Measurements from ENCODE around the gene ATPAF1. TPM values are rescaled to one million over a fixed set of nuclear protein-coding genes. Genes with fewer than 3 reads are reported as not detected.
A peak's percentile ranks its signal among the peaks of the same experiment; 100 is the strongest.

Gene ATPAF1
- total and polyA plus RNA-seq, 7 donors, result 60.9 to 156 (median 100) TPM

DNA sequence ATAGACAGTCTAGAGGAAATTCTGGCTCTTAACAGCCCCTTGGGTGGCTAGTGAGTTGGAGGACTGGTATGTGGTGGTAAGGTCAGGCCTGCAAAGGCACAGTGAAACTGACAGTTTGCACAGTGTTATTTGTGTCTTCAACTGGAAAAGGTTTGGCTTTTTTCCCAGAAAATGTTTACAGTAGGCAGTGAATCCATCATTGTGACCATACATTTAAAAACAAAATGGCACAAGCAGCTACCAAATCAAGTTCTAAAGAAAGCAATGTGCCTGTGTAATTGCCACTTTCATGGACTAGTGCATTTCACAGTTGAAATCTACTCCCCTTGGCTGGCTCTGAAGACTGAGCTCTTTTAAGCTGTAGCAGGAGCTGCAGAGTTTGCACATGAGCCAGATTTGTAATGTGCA is 24.8 kb downstream of the ATPAF1 start:
- no peak for DNase-seq
- intact Hi-C loops (cut with DNase I), result no loop called here
- H3K4me1 ChIP-seq, result no peaks in the 10 kb centered on the region
- no peak for TF ChIP-seq CTCF (IDR thresholded peaks at IDR 0.05)
- H3K27ac ChIP-seq, result no peak overlapping the region
- H3K9me3 ChIP-seq, result no peaks in the 10 kb centered on the region
- H3K36me3 ChIP-seq (ENCODE audit: insufficient read depth in 1 of 2, low read depth in 1 of 2), result peaks cover 6 to 61% of the 10 kb centered on the region in 2 donors
- H3K27me3 ChIP-seq (ENCODE audit: insufficient read depth in 3 of 3, low read length in 2 of 3), result no peaks in the 10 kb centered on the region
- ATAC-seq, result peak in 2 of 4 donors; percentile 50 to 62
- no peak overlapping the region for H3K4me3 ChIP-seq

DNA sequence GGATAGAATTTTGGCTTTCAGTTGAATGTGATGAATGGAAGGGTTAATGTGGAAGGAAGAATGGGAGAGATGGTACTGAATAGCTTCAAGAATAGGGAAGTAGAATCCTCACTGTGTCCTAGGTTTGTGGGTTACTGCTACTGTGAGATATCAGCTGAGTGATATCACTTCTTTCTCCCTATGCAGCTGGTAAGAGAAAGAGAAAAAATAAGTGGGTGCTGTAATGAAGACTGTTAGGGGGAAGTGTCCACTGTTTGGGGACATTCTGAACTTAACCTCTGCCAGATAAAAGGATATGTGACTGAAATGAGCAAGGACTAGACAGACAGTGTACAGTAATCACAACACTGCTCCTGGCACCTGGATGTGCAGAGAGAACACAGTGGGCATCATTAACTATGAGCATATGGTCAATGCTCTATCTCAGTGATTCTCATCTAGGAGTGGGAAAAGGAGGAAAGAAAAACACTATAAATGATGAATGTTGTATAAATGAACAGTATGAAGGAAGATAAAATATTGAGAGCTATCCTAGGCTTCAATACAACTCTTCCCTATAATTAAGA is 26.0 kb downstream of the ATPAF1 start:
- intact Hi-C loops (cut with DNase I), result no loop called here
- Histone ChIP-seq H3K27me3 (ENCODE audit: insufficient read depth in 3 of 3, low read length in 2 of 3) (no peaks in the 10 kb centered on the region), H3K4me3 (no peak overlapping the region), H3K36me3 (ENCODE audit: insufficient read depth in 1 of 2, low read depth in 1 of 2) (peaks cover 6 to 53% of the 10 kb centered on the region in 2 donors), H3K9me3 (no peaks in the 10 kb centered on the region), H3K4me1 (peaks cover 4% of the 10 kb centered on the region), H3K27ac (no peak overlapping the region)
- no peak for ATAC-seq
- DNase-seq, result no peak
- no peak for TF ChIP-seq CTCF (IDR thresholded peaks at IDR 0.05)

GRCh38 chr1:46639547-46639946 is 28.6 kb downstream of the ATPAF1 start:
- no peaks in the 10 kb centered on the region for H3K9me3 ChIP-seq
- intact Hi-C loops (cut with DNase I), result no loop called here
- 86 to 95% (median 94%) methylated on average over 1 of the region's 1 CpG for WGBS, 3 donors
- no peak overlapping the region for H3K27ac ChIP-seq
- H3K4me1 ChIP-seq, result peaks cover 4% of the 10 kb centered on the region
- H3K4me3 ChIP-seq, result no peak overlapping the region
- TF ChIP-seq CTCF (IDR thresholded peaks at IDR 0.05), result no peak
- H3K36me3 ChIP-seq (ENCODE audit: insufficient read depth in 1 of 2, low read depth in 1 of 2), result peaks cover 10 to 66% of the 10 kb centered on the region in 2 donors
- H3K27me3 ChIP-seq (ENCODE audit: insufficient read depth in 3 of 3, low read length in 2 of 3), result no peaks in the 10 kb centered on the region
- DNase-seq (no peak), ATAC-seq (no peak)

- no peaks in the 10 kb centered on the region for H3K27me3 ChIP-seq (ENCODE audit: insufficient read depth in 3 of 3, low read length in 2 of 3)
- TF ChIP-seq CTCF (IDR thresholded peaks at IDR 0.05), result no peak
- H3K27ac ChIP-seq, result no peak overlapping the region
- no peak overlapping the region for H3K4me3 ChIP-seq
- intact Hi-C loops (cut with DNase I), result no loop called here
- H3K9me3 ChIP-seq, result no peaks in the 10 kb centered on the region
- ATAC-seq (no peak), DNase-seq (no peak)
- peaks cover 10 to 72% of the 10 kb centered on the region in 2 donors for H3K36me3 ChIP-seq (ENCODE audit: insufficient read depth in 1 of 2, low read depth in 1 of 2)
- peaks cover 4% of the 10 kb centered on the region for H3K4me1 ChIP-seq
Observed at GRCh38 chr1:46638921-46639320, 29.2 kb downstream of the ATPAF1 start.

DNA sequence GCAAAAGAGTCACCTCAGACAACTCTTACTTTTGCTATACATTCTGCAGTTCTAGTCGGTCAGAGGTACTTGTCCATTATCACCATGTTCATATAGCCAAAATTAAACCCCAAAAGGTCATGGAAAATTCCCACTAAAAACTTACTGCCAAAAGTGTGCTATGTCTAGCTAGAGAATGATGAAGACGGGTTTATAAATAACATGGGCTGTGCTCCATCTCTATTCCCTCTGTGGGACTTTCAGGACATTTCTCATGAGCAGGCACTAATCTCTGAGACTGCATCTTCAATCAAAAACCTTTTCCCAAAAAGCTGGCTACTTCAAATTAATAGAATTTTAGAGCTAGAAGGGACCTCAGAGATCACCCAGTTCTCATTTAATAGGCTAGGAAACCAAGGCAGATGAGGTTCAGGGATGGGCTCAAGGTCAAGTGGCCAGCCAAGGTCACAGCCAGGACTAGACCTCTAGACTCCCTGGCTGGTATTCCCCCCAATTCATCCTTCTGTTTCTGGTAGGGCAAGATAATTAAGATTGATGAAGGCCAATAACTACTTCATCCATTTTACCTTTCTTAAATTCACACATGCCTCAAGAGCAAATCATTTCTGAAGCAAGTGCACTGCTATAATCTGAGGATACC is 30.6 kb downstream of the ATPAF1 start:
- H3K4me3 ChIP-seq, result no peak overlapping the region
- 5 to 18% (median 7%) methylated on average over 2 of the region's 2 CpGs for WGBS, 3 donors
- H3K9me3 ChIP-seq, result no peaks in the 10 kb centered on the region
- TF ChIP-seq CTCF (IDR thresholded peaks at IDR 0.05), result no peak
- H3K27ac ChIP-seq, result peak overlapping the region; percentile 36
- intact Hi-C loops (cut with DNase I), result no loop called here
- H3K27me3 ChIP-seq (ENCODE audit: insufficient read depth in 3 of 3, low read length in 2 of 3), result no peaks in the 10 kb centered on the region
- DNase-seq, result no peak
- H3K4me1 ChIP-seq, result peaks cover 4% of the 10 kb centered on the region
- ATAC-seq, result peak in 1 of 4 donors; percentile 72
- peaks cover 10 to 78% of the 10 kb centered on the region in 2 donors for H3K36me3 ChIP-seq (ENCODE audit: insufficient read depth in 1 of 2, low read depth in 1 of 2)

All from psoas muscle (tissue), 8 donors.